IPS-20b (cell line): Measurements from ENCODE around the gene TPRX1.
"Not testable (repeated sequence)": the region's sequence is repeated elsewhere in the genome, so short reads cannot be mapped to it uniquely, and the experiment has no call there.

Experiments used
- H3K27ac ChIP-seq: one replicate; pipeline ENCODE4 v1.5.1; 2013; ENCODE audit warnings: low read length
- H3K27me3 ChIP-seq: 2 replicates; pipeline ENCODE4 v1.6.1; 2013; ENCODE audit warnings: mild to moderate bottlenecking, low read length, inconsistent platforms; ENCODE audit not compliant: insufficient read depth
- H3K36me3 ChIP-seq: 2 replicates; pipeline ENCODE4 v1.6.1; 2013; ENCODE audit warnings: low read depth, mild to moderate bottlenecking, inconsistent platforms, low read length, moderate library complexity; ENCODE audit not compliant: insufficient read depth
- H3K4me1 ChIP-seq: 2 replicates; pipeline ENCODE4 v1.6.1; 2013; ENCODE audit warnings: mild to moderate bottlenecking, control low read depth, inconsistent platforms, low read length, moderate library complexity; ENCODE audit not compliant: insufficient read depth
- H3K4me3 ChIP-seq: 2 replicates; pipeline ENCODE4 v1.5.1; 2013; ENCODE audit warnings: mild to moderate bottlenecking, low read length, inconsistent platforms
- H3K9ac ChIP-seq: 2 replicates; pipeline ENCODE4 v1.6.1; 2013; ENCODE audit warnings: low read depth, mild to moderate bottlenecking, inconsistent platforms, low read length, moderate library complexity
- H3K9me3 ChIP-seq: 2 replicates; pipeline ENCODE4 v1.6.1; 2013; ENCODE audit warnings: mild to moderate bottlenecking, low read depth, low read length, inconsistent platforms; ENCODE audit not compliant: insufficient read depth

Gene TPRX1

GRCh38 chr19:47779524-47780214 lies 24.7 kb downstream of the TPRX1 start:
- Histone ChIP-seq H3K4me3 (peak overlapping the region; percentile 90), H3K27me3 (no peaks in the 10 kb centered on the region), H3K9me3 (no peaks in the 10 kb centered on the region), H3K9ac (peak overlapping the region; percentile 94; the same call in 1 of the 2 replicates), H3K4me1 (no peaks in the 10 kb centered on the region), H3K36me3 (peaks cover 45% of the 10 kb centered on the region), H3K27ac (no peak overlapping the region)

GRCh38 chr19:47778954-47779351 lies 25.4 kb downstream of the TPRX1 start:
- Histone ChIP-seq H3K4me3 (peak overlapping the region; percentile 90), H3K9me3 (no peaks in the 10 kb centered on the region), H3K27ac (peak overlapping the region; percentile 87), H3K27me3 (no peaks in the 10 kb centered on the region), H3K9ac (peak overlapping the region; percentile 94), H3K4me1 (no peaks in the 10 kb centered on the region), H3K36me3 (peaks cover 38% of the 10 kb centered on the region)

GRCh38 chr19:47778049-47778953 lies 26.1 kb downstream of the TPRX1 start, which contains the start of gene SELENOW:
Gene SELENOW (plus strand): TSS chr19:47778703. CDS start chr19:47778786, 83 bp downstream.
- no peaks in the 10 kb centered on the region for H3K9me3 ChIP-seq
- H3K27ac ChIP-seq: peak within 1 kb of the TSS; percentile 87
- no peaks in the 10 kb centered on the region for H3K4me1 ChIP-seq
- H3K27me3 ChIP-seq: no peaks in the 10 kb centered on the region
- peak within 1 kb of the TSS; percentile 90 for H3K4me3 ChIP-seq
- peaks cover 31% of the 10 kb centered on the region for H3K36me3 ChIP-seq
- peak within 1 kb of the TSS; percentile 94 for H3K9ac ChIP-seq

- not testable (repeated sequence) for H3K4me1 ChIP-seq, H3K27ac ChIP-seq, H3K27me3 ChIP-seq, H3K9me3 ChIP-seq
- H3K4me3 ChIP-seq: peak overlapping the region; percentile 90
- peak overlapping the region; percentile 94; the same call in 1 of the 2 replicates for H3K9ac ChIP-seq
- H3K36me3 ChIP-seq: peaks cover 23% of the 10 kb centered on the region
Measured at GRCh38 chr19:47777245-47778048, 26.9 kb downstream of the TPRX1 start.

- no peaks in the 10 kb centered on the region for H3K9me3 ChIP-seq
- H3K4me3 ChIP-seq: no peak overlapping the region
- peaks cover 14% of the 10 kb centered on the region for H3K36me3 ChIP-seq
- H3K27me3 ChIP-seq: no peaks in the 10 kb centered on the region
- H3K9ac ChIP-seq: no peak overlapping the region; the same call in 1 of the 2 replicates
- no peak overlapping the region for H3K27ac ChIP-seq
- H3K4me1 ChIP-seq: no peaks in the 10 kb centered on the region
Measured at GRCh38 chr19:47776568-47776967, 27.8 kb downstream of the TPRX1 start.

- not testable (repeated sequence) for H3K36me3 ChIP-seq, H3K9ac ChIP-seq, H3K9me3 ChIP-seq, H3K4me1 ChIP-seq, H3K27ac ChIP-seq, H3K4me3 ChIP-seq, H3K27me3 ChIP-seq
Measured at GRCh38 chr19:47771291-47771690, 33.1 kb downstream of the TPRX1 start.

- Histone ChIP-seq H3K27ac (no peak overlapping the region), H3K4me1 (no peaks in the 10 kb centered on the region), H3K36me3 (no peaks in the 10 kb centered on the region), H3K27me3 (no peaks in the 10 kb centered on the region), H3K9me3 (no peaks in the 10 kb centered on the region), H3K9ac (no peak overlapping the region), H3K4me3 (no peak overlapping the region)
Measured at GRCh38 chr19:47769534-47769933, 34.8 kb downstream of the TPRX1 start.

- Histone ChIP-seq H3K27me3 (no peaks in the 10 kb centered on the region), H3K9ac (no peak overlapping the region), H3K36me3 (no peaks in the 10 kb centered on the region), H3K4me1 (no peaks in the 10 kb centered on the region), H3K27ac (no peak overlapping the region), H3K9me3 (no peaks in the 10 kb centered on the region), H3K4me3 (no peak overlapping the region)
Measured at GRCh38 chr19:47768604-47769003, 35.7 kb downstream of the TPRX1 start.

- H3K36me3 ChIP-seq: no peaks in the 10 kb centered on the region
- H3K4me3 ChIP-seq: no peak overlapping the region
- H3K27ac ChIP-seq: no peak overlapping the region
- H3K9me3 ChIP-seq: no peaks in the 10 kb centered on the region
- H3K27me3 ChIP-seq: no peaks in the 10 kb centered on the region
- no peak overlapping the region for H3K9ac ChIP-seq
- no peaks in the 10 kb centered on the region for H3K4me1 ChIP-seq
Measured at GRCh38 chr19:47767349-47767748, 37.0 kb downstream of the TPRX1 start.

GRCh38 chr19:47766670-47767069 lies 37.7 kb downstream of the TPRX1 start:
- H3K9ac ChIP-seq: no peak overlapping the region
- no peaks in the 10 kb centered on the region for H3K9me3 ChIP-seq
- no peaks in the 10 kb centered on the region for H3K36me3 ChIP-seq
- H3K27me3 ChIP-seq: no peaks in the 10 kb centered on the region
- H3K27ac ChIP-seq: no peak overlapping the region
- H3K4me1 ChIP-seq: no peaks in the 10 kb centered on the region
- H3K4me3 ChIP-seq: no peak overlapping the region

- Histone ChIP-seq H3K4me3 (no peak overlapping the region), H3K27me3 (no peaks in the 10 kb centered on the region), H3K27ac (no peak overlapping the region), H3K36me3 (no peaks in the 10 kb centered on the region), H3K9ac (no peak overlapping the region), H3K9me3 (no peaks in the 10 kb centered on the region), H3K4me1 (no peaks in the 10 kb centered on the region)
Measured at GRCh38 chr19:47766359-47766620, 38.1 kb downstream of the TPRX1 start.
